ENCODE data around the gene ART4.

- TF ChIP-seq POLR2AphosphoS5 (IDR thresholded peaks at IDR 0.05) (no peak), EP300 (IDR thresholded peaks at IDR 0.05; ENCODE audit: low read depth) (no peak)
- TF ChIP-seq, protein P1, sequence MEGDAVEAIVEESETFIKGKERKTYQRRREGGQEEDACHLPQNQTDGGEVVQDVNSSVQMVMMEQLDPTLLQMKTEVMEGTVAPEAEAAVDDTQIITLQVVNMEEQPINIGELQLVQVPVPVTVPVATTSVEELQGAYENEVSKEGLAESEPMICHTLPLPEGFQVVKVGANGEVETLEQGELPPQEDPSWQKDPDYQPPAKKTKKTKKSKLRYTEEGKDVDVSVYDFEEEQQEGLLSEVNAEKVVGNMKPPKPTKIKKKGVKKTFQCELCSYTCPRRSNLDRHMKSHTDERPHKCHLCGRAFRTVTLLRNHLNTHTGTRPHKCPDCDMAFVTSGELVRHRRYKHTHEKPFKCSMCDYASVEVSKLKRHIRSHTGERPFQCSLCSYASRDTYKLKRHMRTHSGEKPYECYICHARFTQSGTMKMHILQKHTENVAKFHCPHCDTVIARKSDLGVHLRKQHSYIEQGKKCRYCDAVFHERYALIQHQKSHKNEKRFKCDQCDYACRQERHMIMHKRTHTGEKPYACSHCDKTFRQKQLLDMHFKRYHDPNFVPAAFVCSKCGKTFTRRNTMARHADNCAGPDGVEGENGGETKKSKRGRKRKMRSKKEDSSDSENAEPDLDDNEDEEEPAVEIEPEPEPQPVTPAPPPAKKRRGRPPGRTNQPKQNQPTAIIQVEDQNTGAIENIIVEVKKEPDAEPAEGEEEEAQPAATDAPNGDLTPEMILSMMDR (IDR thresholded peaks at IDR 0.05), result peak in 3 of 5 experiments; percentile 7 to 32 (median 25)
Observed at GRCh38 chr12:14810953-14811483, 32.3 kb downstream of the ART4 start.
